AG09319 (cell line): ENCODE measurements around the gene PGAP6.

Experiments used
- DNase-seq: peaks from one replicate; pipeline ENCODE4 v3.0.0-alpha.2; 2010; ENCODE audit warnings: low read depth; ENCODE audit errors: extremely low read depth
- CTCF ChIP-seq: IDR thresholded peaks from 2 replicates; pipeline ENCODE4 v1.5.1; 2011; ENCODE audit warnings: low read depth, mild to moderate bottlenecking, inconsistent platforms, low read length, moderate library complexity

PGAP6 gene

GRCh38 chr16:410516-411178 is 28.9 kb upstream of the PGAP6 start:
- DNase-seq = no peak
- no peak for TF ChIP-seq CTCF

DNA sequence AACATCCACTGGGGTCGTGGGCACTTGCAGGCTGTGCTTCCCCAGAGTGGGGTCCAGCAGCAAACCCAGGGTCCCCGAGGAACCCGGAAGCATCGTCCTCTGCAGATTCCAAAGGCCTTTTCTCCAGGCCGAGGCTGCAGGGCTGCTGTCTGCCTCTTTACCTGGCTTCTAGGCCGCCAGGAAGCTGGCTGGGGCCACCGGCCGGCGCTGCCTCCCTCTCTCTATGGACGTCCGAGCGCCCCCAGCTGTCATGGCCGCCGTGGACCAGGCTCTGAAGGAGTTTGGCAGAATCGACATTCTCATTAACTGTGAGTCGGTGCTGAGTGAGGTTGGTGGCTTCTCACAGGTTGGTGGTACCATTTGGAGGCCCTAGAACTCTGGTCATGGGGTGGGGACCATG is 25.5 kb upstream of the PGAP6 start:
- no peak for TF ChIP-seq CTCF
- no peak for DNase-seq

DNA sequence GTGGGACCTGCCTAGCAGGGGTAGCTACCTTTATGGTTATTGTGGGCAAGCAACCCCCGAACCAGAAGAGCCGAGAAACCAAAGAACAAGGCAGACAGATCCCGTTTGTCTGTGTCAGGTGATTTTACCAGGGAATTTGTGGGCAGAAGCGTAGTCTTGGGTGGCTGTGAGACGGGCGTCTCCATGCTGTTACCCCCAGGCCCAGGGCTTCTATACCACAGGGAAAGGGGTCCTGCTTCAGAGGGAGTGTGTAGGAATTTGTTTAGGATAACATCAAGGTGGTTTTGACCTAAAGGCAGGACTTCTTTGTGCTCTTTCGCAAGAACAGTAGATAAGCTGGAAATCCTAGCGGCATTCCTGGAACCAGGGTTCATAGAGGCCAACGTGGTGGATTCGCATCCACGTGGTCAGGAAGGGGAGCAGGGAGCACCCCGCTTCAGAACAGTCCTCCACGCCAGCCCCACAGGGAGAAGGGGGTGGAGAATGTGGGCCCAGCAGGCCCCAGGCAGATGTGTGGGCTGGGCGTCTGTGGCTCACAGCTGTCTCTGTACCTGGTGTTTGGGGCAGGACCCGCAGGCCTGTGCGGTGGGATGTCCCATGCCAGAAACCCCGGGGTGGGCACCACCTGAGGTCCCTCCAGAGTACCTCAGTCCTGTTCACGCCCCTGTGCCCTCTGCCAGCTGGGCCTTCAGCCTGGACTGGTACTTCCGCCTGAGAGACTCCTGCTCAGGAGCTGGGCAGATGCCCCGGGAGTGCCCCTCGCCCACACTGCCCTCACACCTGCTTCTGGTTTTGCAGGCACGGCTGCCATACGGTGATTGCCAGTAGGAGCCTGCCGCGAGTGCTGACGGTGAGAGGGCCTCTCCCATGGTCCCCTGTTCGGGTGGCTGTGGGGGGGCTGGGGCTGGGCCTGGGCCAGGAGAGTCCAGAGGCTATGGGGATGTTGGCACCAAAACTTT is 24.0 kb upstream of the PGAP6 start:
- no peak for TF ChIP-seq CTCF
- DNase-seq = no peak

DNA sequence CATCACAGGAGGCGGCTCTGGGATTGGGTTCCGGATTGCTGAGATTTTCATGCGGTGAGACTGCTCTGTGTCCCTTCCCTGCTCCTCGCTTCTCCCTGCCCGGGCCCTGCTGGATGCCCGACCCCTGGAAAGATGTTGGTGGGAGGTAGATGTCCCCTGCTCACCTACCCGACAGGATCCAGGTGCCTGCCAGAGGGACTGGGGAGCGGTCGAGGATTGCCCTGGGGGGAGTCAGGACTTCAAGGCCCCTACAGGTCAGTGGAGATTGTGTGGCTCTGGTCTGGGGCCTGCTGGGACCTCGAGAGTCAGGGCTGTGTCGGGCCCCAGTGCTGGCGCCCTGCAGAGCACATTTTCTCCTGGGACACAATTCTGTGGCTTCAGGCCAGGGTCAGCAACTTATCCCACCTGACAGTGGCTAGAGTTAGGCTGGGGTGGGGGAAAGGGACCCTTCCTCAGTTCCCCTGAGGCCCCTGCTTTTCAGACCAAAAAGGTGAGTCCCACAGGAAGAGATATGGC is 23.3 kb upstream of the PGAP6 start:
- no peak for DNase-seq
- TF ChIP-seq CTCF = no peak

GRCh38 chr16:401468-402348 is 19.9 kb upstream of the PGAP6 start, which contains the start of gene DECR2:
Gene DECR2 (plus strand): TSS chr16:401885. CDS start chr16:401964, 79 bp downstream.
- DNase-seq = no peak
- peak; percentile 48 for TF ChIP-seq CTCF

- no peak for DNase-seq
- no peak for TF ChIP-seq CTCF
These were observed 18.3 kb upstream of the PGAP6 start for GRCh38 chr16:400061-400591.
